GM12891 (cell line): Measurements from ENCODE around the gene TSPY9.
"Not testable (repeated sequence)": the region's sequence is repeated elsewhere in the genome, so short reads cannot be mapped to it uniquely, and the experiment has no call there.

ENCODE experiments used
- POLR2A ChIP-seq: IDR thresholded peaks from 2 replicates; pipeline ENCODE4 v1.6.1; 2011; ENCODE audit warnings: low read depth, low read length, control low read depth
- SPI1 ChIP-seq: IDR thresholded peaks from 2 replicates; pipeline ENCODE4 v1.6.1; 2011; ENCODE audit warnings: low read depth, low read length, control low read depth
- TAF1 ChIP-seq: IDR thresholded peaks from 2 replicates; pipeline ENCODE4 v1.6.1; 2011; ENCODE audit warnings: low read depth, low read length, control low read depth

- not testable (repeated sequence) for TF ChIP-seq SPI1, POLR2A, TAF1
Measured at GRCh38 chrY:9486967-9487366, at the start of gene TSPY9.
